Liver (tissue), 9 donors: ENCODE data around the gene SLC12A2. TPM values are rescaled to one million over a fixed set of nuclear protein-coding genes. Genes with fewer than 3 reads are reported as not detected.

Experiments used
- DNase-seq: peaks from one replicate; pipeline ENCODE4 v3.0.0-alpha.2; 2017; ENCODE audit warnings: low spot score
- H3K27ac ChIP-seq, 2 donors: one replicate each; pipeline ENCODE4 v1.7.0; 2013; ENCODE audit warnings: inconsistent platforms in 2 of 2, low read length in 2 of 2, control low read depth in 1 of 2, low read depth in 1 of 2, mild to moderate bottlenecking in 1 of 2
- H3K27me3 ChIP-seq, 4 donors: one replicate each; pipeline versions ENCODE4 v1.6.1 to v1.7.0; 2013; ENCODE audit warnings: low read length in 3 of 4, inconsistent platforms in 1 of 4, mild to moderate bottlenecking in 1 of 4, moderate library complexity in 1 of 4; ENCODE audit not compliant: control insufficient read depth in 4 of 4, insufficient read depth in 4 of 4
- H3K36me3 ChIP-seq, 4 donors: one replicate each; pipeline versions ENCODE4 v1.6.1 to v1.7.0; 2013; ENCODE audit warnings: low read length in 3 of 4, mild to moderate bottlenecking in 3 of 4, low read depth in 1 of 4, moderate library complexity in 1 of 4; ENCODE audit not compliant: control insufficient read depth in 4 of 4, insufficient read depth in 3 of 4
- H3K4me1 ChIP-seq, 4 donors: one replicate each; pipeline versions ENCODE4 v1.6.1 to v1.7.0; 2013; ENCODE audit warnings: low read length in 3 of 4, mild to moderate bottlenecking in 3 of 4, moderate library complexity in 1 of 4; ENCODE audit not compliant: control insufficient read depth in 4 of 4, insufficient read depth in 4 of 4
- H3K4me3 ChIP-seq, 3 donors: one replicate each; pipeline versions ENCODE4 v1.6.1 to v1.7.0; 2013; ENCODE audit warnings: low read length in 3 of 3, control low read depth in 1 of 3, low read depth in 1 of 3, mild to moderate bottlenecking in 1 of 3
- H3K9ac ChIP-seq, 2 donors: one replicate each; pipeline ENCODE4 v1.7.0; 2013; ENCODE audit warnings: low read length in 2 of 2, mild to moderate bottlenecking in 2 of 2, moderate library complexity in 2 of 2, control low read depth in 1 of 2, low read depth in 1 of 2
- H3K9me3 ChIP-seq, 4 donors: one replicate each; pipeline versions ENCODE4 v1.6.1 to v1.7.0; 2013; ENCODE audit warnings: low read length in 3 of 4; ENCODE audit not compliant: control insufficient read depth in 4 of 4
- CTCF ChIP-seq: fragments of 150-350 bp; IDR thresholded peaks from 2 replicates; pipeline ENCODE4 v1.5.1; 2017; ENCODE audit warnings: improper control_type of control experiment, low read depth, low read length; ENCODE audit not compliant: missing input control
- EGR1 ChIP-seq, 2 donors: IDR thresholded peaks; 2 replicates each; pipeline ENCODE4 v1.6.1; 2016 to 2018; ENCODE audit warnings: antibody characterized with exemption in 2 of 2, low read depth in 2 of 2
- FOXA1 ChIP-seq: IDR thresholded peaks from 2 replicates; pipeline ENCODE4 v1.6.1; 2016; ENCODE audit warnings: antibody characterized with exemption
- FOXA2 ChIP-seq: IDR thresholded peaks from 2 replicates; pipeline ENCODE4 v1.6.1; 2016; ENCODE audit warnings: antibody characterized with exemption
- GABPA ChIP-seq, 2 donors: IDR thresholded peaks in 1 of 2; conservative IDR thresholded peaks in 1 of 2; 2 replicates each; pipeline ENCODE4 v1.6.1; 2016; ENCODE audit warnings: antibody characterized with exemption in 2 of 2, mild to moderate bottlenecking in 1 of 2, moderate library complexity in 1 of 2
- HNF4A ChIP-seq, 2 donors: conservative IDR thresholded peaks; 2 replicates each; pipeline ENCODE4 v1.6.1; 2016; ENCODE audit warnings: antibody characterized with exemption in 2 of 2, mild to moderate bottlenecking in 2 of 2
- HNF4G ChIP-seq: IDR thresholded peaks from 2 replicates; pipeline ENCODE4 v1.6.1; 2016; ENCODE audit warnings: antibody characterized with exemption
- JUND ChIP-seq, 2 donors: IDR thresholded peaks; 2 replicates each; pipeline ENCODE4 v1.6.1; 2016; ENCODE audit warnings: antibody characterized with exemption in 2 of 2
- MAX ChIP-seq: IDR thresholded peaks from 2 replicates; pipeline ENCODE4 v1.6.1; 2016; ENCODE audit warnings: antibody characterized with exemption
- NR2F2 ChIP-seq: IDR thresholded peaks from 2 replicates; pipeline ENCODE4 v1.6.1; 2016; ENCODE audit warnings: antibody characterized with exemption
- RAD21 ChIP-seq, 2 donors: IDR thresholded peaks; 2 replicates each; pipeline ENCODE4 v1.6.1; 2016; ENCODE audit warnings: antibody characterized with exemption in 2 of 2, mild to moderate bottlenecking in 2 of 2
- REST ChIP-seq: IDR thresholded peaks from 2 replicates; pipeline ENCODE4 v1.6.1; 2016; ENCODE audit warnings: antibody characterized with exemption, mild to moderate bottlenecking
- RXRA ChIP-seq, 2 donors: IDR thresholded peaks; 2 replicates each; pipeline ENCODE4 v1.6.1; 2017 to 2018; ENCODE audit warnings: antibody characterized with exemption in 2 of 2, mild to moderate bottlenecking in 1 of 2
- SP1 ChIP-seq: IDR thresholded peaks from 2 replicates; pipeline ENCODE4 v1.6.1; 2018; ENCODE audit warnings: antibody characterized with exemption, mild to moderate bottlenecking
- YY1 ChIP-seq: IDR thresholded peaks from 2 replicates; pipeline ENCODE4 v1.6.1; 2016; ENCODE audit warnings: antibody characterized with exemption, mild to moderate bottlenecking
- ZBTB33 ChIP-seq: IDR thresholded peaks from 2 replicates; pipeline ENCODE4 v1.6.1; 2016; ENCODE audit warnings: antibody characterized with exemption
- WGBS: extraction: QIAGEN DNeasy Blood & Tissue Kit; methylation state at CpG from one replicate; pipeline ENCODE4 v1.1.7; 2013; 5-methylcytosine and 5-hydroxymethylcytosine counted together
- polyA plus RNA-seq, 2 donors: library from polyadenylated mRNA; stranded (reverse) in 1 of 2; unstranded in 1 of 2; fragments of 200-250 nt in 1 of 2; fragments of >200 nt in 1 of 2; fragmentation: Nextera tagmentation in 1 of 2; extraction: Ambion mirVana in 1 of 2; gene quantifications; one replicate each; pipeline versions ENCODE4 v1.2.1 to v1.2.3, GENCODE V29; 2013 to 2015
- total RNA-seq, 2 donors: library from RNA; depleted of rRNA; stranded (reverse); fragments of >200 nt; gene quantifications; one replicate each; pipeline ENCODE4 v1.2.3, GENCODE V29; 2014
- donor health status: healthy.
- donor health status: healthy.
- donor health status: healthy.
- donor health status: healthy.
- donor health status: healthy.

The SLC12A2 gene
- total and polyA plus RNA-seq, 4 donors: 2.5 to 10.9 (median 5.7) TPM

GRCh38 chr5:128197896-128198522, 114.4 kb downstream of the SLC12A2 start:
- peaks cover 0 to 8% (median 3%) of the 10 kb centered on the region in 4 donors for H3K4me1 ChIP-seq
- WGBS: 91% methylated on average over 4 of the region's 4 CpGs
- no peak overlapping the region for H3K27ac ChIP-seq
- no peaks in the 10 kb centered on the region for H3K27me3 ChIP-seq
- no peaks in the 10 kb centered on the region for H3K36me3 ChIP-seq
- no peak overlapping the region for H3K9ac ChIP-seq
- no peak for DNase-seq
- H3K9me3 ChIP-seq: no peaks in the 10 kb centered on the region
- TF ChIP-seq RXRA (IDR thresholded peaks at IDR 0.05): no peak
- no peak for TF ChIP-seq MAX
- TF ChIP-seq CTCF: no peak
- no peak for TF ChIP-seq HNF4G
- TF ChIP-seq NR2F2: no peak
- TF ChIP-seq ZBTB33: no peak
- no peak for TF ChIP-seq REST
- TF ChIP-seq YY1: no peak
- TF ChIP-seq GABPA (IDR thresholded peaks at IDR 0.05 in 1 of 2, conservative IDR thresholded peaks at IDR 0.05 in 1 of 2): no peak
- TF ChIP-seq SP1: no peak
- no peak for TF ChIP-seq JUND (IDR thresholded peaks at IDR 0.05)
- no peak for TF ChIP-seq HNF4A (conservative IDR thresholded peaks at IDR 0.05)
- TF ChIP-seq FOXA1: no peak
- TF ChIP-seq RAD21 (IDR thresholded peaks at IDR 0.05): no peak
- H3K4me3 ChIP-seq: no peak overlapping the region

- H3K27ac ChIP-seq: no peak overlapping the region
- no peak overlapping the region for H3K4me3 ChIP-seq
- no peaks in the 10 kb centered on the region for H3K9me3 ChIP-seq
- no peaks in the 10 kb centered on the region for H3K36me3 ChIP-seq
- 44% methylated on average over 4 of the region's 4 CpGs for WGBS
- peaks cover 0 to 8% (median 3%) of the 10 kb centered on the region in 4 donors for H3K4me1 ChIP-seq
- H3K27me3 ChIP-seq: no peaks in the 10 kb centered on the region
- H3K9ac ChIP-seq: no peak overlapping the region
- no peak for DNase-seq
- TF ChIP-seq HNF4A (conservative IDR thresholded peaks at IDR 0.05) (no peak), MAX (no peak), NR2F2 (no peak), HNF4G (no peak), RXRA (IDR thresholded peaks at IDR 0.05) (no peak), JUND (IDR thresholded peaks at IDR 0.05) (no peak), FOXA1 (no peak), GABPA (IDR thresholded peaks at IDR 0.05 in 1 of 2, conservative IDR thresholded peaks at IDR 0.05 in 1 of 2) (no peak), SP1 (no peak), FOXA2 (no peak), CTCF (no peak), EGR1 (IDR thresholded peaks at IDR 0.05; ENCODE audit: low read depth in 2 of 2) (no peak), REST (no peak)
These were observed 115.5 kb downstream of the SLC12A2 start for GRCh38 chr5:128199104-128199503.
